HG03064 (cell line): ENCODE results near the gene WDR37.
"Not testable (repeated sequence)": the region's sequence is repeated elsewhere in the genome, so short reads cannot be mapped to it uniquely, and the experiment has no call there.

ENCODE experiments used
- ATAC-seq: cut with Tn5 transposase; IDR thresholded peaks from one replicate; pipeline ENCODE4 v1.9.1; 2021; ENCODE audit warnings: low read depth; ENCODE audit not compliant: unreplicated experiment

Gene WDR37

DNA sequence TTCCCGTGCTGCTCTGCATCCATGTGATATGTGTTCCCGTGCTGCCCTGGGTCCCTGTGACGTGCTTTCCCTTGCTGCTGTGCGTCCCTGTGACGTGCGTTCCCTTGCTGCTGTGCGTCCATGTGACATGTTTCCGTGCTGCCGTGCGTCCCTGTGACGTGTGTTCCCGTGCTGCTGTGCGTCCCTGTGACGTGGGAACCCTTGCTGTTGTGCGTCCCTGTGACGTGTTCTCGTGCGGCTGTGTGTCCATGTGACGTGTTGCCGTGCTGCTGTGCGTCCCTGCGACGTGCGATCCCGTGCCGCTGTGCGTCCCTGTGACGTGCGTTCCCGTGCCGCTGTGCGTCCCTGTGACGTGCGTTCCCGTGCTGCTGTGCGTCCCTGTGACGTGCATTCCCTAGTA, 45.8 kb downstream of the WDR37 start:
- no peak for ATAC-seq

DNA sequence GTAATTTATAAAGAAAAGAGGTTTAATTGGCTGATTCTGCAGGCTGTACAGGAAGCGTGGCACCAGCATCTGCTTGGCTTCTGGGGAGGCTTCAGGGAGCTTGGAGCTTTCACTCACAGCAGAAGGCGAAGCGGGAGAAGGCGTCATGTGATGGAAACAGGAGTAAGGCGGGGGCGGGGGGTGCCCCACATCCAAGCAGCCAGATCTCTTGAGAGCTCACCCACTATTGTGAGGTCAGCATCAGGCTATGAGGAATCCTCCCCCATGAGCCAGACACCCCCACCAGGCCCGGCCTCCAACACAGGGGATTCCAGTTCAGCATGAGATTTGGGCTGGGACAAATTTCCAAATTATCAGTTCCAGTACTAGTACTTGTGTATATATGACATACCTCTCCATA, 46.2 kb downstream of the WDR37 start:
- ATAC-seq: no peak

DNA sequence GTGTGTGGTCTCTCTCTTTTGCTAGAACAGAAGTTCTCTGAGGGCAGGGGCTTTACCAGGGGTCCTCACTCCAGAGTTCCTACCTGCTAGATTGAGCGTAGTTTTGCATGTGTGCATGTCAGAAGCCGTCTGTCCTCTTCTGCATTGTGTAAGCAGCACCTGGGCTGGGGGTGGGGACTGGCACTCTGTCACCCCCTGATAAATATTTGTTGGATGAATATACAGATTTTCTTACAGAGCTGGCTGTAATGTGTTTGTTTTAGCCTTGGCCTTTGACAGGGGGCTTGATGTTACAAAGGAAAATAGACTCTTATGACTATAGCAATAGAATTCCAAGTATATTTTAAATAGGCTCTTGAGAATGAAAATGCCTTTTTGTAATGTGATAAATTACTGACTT, 46.6 kb downstream of the WDR37 start:
- no peak for ATAC-seq

DNA sequence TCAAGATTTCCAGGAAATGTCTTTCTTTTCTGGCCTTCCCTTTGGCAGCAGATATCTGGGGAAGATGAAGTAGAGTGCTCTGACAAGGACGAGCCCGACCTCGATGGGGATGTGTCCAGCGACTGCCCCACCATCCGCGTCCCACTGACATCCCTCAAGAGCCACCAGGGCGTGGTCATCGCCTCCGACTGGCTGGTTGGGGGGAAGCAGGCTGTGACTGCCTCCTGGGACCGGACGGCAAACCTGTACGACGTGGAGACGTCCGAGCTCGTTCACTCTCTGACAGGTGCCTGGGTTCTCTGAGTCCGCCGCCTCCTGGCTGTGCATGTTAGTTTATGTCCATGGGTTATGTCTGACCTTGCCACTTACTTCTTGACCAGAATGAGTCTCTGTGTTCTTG, 47.4 kb downstream of the WDR37 start:
- ATAC-seq: no peak

DNA sequence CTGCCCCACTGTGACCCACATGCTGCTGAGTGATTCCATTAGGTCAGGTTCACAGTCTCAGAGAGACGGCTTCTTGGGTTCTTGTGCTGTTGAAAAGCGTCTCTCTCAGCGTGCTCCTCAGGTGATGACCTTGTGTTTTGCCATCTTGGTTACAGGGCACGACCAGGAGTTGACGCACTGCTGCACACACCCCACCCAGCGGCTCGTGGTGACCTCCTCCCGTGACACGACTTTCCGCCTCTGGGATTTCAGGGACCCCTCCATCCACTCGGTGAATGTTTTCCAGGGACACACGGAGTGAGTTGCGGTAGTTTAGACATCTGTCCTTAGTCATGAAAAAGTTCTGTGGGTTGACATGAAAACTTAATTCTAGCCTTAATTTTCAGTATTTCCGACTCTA, 48.8 kb downstream of the WDR37 start:
- ATAC-seq: no peak

DNA sequence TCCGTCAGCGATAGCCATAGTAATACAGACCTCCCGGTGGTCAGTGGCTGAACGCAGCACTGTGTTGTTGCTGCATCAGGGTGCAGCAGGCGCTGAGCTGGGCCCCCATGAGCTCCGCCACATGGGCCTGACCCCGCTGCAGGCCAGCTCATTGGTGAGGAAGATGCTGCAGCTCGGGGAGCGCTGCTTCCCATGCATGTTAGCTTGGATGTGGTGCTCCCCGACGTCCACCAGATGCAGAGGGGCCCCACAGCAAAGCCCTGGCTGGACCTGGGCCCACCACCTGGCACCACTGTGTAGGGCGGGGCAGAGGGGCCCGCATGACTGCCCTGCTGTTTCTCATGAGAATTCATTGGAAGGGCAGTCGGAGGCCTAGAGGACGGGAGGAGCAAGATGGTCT, 50.8 kb downstream of the WDR37 start:
- no peak for ATAC-seq

DNA sequence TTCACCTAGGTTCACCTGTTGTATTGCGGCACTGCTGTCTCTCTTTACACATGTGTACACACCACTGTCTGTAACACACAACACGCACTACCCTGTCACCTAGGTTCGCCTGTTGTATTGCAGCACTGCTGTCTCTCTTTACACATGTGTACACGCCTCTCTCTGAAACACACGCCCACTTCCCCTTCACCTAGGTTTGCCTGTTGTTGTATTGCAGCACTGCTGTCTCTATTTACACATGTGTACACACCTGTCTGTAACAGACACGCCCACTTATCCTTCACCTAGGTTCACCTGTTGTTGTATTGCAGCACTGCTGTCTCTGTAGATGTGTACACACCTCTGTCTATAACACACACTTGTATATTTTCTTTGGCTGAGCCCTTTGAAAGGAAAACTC, 51.5 kb downstream of the WDR37 start:
- ATAC-seq: no peak

DNA sequence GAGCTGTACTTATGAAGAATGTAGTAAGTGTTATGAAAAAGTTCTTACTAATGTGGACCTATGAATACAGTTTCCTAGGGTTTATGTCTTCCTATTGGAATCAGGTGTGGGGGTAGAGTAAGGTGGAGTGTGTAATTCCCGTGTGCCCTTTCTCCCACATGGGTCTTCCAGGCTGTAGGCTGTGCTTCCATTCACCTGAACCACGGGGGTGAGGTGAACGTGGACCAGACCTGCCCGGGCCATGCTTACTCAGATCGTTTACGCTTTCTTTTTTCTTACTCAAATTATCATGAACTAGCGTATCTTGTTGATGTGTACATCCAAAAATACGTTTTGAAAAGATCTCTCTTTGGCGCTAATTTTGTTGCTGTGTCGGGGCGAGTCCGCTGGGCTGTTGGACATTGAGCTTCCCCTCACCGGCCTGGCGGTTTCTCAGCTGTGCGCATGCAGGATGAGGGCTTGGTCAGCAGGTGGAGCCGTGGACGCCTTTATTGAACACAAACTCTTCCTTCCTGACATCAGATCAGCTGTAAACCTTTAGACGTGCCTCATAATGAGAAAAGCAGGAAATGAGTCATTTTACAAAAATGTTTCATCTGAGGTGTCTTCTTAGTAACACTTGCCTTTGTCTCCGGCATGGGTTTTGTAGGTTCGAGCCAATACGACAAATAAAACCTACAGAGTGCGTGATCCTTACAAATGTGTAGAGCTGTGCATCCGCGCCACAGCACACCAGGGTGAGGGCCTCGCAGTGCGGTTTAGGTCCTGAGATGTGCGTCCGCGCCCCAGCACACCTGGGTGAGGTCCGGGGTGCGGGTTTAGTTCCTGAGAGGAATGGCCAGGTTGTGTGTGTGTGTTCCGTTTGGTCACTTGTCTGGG, 53.8 kb downstream of the WDR37 start:
- ATAC-seq: no peak

DNA sequence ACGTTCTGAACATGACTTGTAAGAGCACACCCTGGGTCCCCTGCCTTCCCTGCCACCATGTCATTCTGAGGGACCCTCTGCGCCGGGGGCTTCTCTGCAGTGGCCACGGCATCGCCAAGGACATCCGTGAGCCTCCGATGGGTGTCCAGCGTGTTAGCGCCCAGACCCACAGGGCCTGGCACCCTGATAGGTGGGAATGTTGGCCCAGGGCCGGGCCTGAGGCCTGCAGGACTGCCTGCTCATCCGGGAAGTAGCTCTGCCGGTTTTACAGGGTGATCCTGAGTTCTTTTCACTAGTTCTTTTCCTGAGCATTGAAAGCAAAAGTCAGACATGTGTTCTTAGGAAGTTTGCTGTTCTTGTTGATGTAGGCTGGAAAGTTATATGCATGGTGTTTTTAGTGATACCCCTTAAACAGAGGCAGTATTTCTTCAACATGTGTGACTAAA, 54.5 kb downstream of the WDR37 start:
- ATAC-seq: no peak

DNA sequence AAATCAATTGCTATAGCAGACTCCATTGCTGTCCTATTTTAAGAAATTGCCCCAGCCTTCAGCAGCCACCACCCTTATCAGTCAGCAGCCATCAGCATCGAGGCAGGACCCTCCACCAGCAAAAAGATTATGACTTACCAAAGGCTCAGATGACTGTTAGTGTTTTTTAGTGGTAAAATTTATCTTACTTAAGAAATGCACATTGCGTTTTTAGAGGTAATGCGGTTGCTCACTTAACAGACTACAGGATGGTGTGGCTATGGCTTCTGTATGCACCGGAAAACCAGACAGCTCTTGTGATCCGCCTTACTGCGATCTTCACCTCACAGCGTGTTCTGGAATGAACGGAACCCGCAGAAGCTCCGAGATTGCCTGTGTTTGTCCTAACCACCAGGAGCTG, 58.1 kb downstream of the WDR37 start:
- no peak for ATAC-seq

DNA sequence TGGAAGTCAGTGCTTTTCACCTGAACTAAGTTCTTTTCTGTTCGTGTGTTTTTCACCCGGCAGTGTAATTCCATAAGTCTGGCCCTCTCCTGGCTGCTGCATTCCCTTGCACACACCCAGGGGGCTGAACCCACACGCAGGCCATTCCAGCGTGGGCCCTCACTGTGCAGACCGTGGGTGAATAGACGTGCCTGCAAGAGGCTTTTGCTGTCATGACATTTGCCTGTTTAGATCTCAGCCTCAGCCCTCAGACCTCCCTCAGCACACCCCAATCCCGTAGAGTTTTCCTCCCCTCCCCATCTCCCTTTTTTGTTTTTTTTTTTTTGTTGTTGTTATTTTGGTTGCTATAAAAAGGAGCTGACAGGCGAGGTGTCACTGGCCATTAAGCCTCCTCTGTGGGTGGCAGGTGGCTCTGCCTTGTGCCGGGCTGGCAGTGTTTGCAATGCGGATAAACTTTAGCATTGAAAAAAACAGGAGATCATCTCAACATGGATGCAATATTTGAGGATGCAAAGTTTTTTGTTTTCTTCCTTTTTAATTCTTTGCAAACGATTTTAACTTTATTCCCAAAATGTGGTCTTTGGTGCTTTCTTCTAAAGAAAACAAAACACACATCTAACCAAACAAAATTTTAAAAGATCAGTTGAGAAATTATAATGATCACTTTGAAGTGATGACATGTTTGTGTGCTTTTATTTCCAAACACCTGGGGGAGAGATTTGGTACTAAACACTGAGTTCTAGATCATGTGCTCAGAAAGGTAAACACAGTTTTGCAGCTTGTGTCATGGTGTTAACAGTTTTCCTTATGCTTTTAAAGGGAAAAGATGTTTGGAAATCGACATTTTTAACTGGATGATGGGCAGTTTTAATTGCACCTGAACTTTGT, 58.8 kb downstream of the WDR37 start:
- ATAC-seq: no peak

DNA sequence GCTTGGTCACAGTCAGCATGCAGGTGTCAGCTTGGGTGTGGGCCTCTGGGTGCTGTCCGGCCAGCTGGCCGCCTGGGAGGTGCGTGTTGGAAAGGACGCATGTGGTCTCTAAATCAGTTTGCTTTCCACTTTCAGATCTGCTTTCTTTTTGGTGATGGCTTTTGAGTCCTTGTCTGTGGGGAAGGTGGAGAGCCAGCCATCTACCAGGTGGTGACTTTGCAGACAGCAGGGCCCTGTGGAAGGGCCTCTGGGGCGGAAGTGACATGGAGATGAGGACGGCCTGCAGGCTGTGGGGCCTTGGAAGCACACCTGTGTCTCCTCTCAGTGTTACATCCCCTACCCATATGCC, 59.4 kb downstream of the WDR37 start:
- no peak for ATAC-seq

DNA sequence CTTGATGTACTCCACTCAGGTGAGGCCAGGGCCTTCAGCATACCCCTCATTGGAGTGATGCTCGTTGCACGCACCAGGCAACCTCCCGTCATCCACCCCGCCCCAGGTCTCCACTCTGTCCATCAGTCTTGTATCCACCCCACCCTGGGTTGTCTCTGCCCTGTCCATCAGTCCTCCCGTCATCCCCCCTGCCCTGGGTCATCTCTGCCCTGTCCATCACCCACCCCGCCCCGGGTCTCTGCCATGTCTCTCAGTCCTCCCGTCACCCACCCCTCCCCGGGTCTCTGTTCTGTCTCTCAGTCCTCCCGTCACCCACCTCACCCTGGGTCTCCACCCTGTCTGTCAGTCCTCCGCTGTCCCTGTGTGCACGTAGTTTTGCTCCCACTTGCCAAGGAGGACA, 59.9 kb downstream of the WDR37 start:
- no peak for ATAC-seq

DNA sequence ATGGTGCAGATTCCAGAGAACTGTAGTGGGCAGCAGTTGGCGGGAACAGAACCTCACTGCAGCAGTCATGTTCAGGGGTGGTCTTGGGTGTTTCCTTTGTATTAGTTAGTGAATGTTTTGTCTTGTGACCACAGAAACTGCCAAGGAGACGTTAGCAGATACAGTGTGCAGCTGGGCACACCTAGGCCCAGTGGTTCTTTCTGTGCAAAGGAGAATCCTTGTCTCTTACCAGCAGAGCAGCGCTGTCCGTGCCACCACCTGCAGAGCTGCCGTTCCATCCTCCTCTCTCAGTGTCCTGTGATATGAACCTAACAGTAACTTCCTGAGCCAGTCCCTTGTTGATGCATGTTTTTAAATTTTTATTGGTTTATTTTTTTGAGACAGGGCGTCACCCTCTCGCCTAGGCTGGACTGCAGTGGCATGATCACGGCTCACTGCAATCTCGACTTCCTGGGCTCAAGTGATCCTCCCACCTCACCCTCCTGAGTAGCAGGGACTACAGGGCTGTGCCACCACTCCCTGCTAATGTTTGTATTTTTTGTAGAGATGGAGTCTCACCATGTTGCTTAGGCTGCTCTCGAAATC, 60.6 kb downstream of the WDR37 start:
- no peak for ATAC-seq

DNA sequence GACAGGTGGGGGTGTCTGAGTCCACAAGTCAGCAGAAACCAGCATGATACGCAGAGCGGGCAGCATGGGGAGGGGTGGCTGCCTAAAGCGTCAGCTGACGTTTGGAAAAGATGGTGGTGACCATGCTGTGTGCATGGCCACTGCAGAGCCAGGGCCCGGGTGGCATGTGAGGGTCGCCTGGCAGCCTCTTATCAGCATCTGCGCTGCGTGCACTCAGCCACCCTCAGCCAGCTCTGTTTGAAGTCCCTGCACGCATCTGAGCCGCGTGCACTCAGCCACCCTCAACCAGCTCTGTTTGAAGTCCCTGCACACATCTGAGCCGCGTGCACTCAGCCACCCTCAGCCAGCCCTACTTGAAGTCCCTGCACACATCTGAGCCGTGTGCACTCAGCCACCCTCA, 61.5 kb downstream of the WDR37 start:
- ATAC-seq: no peak

DNA sequence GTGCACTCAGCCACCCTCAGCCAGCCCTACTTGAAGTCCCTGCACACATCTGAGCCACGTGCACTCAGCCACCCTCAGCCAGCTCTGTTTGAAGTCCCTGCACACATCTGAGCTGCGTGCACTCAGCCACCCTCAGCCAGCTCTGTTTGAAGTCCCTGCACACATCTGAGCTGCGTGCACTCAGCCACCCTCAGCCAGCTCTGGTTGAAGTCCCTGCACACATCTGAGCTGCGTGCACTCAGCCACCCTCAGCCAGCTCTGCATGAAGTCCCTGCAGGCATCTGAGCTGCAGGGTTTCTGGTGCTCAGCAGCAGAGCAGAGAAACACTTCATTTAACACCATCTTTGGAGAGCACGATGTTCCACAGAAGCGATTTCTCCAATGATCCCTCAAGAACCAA, 62.1 kb downstream of the WDR37 start:
- ATAC-seq: not testable (repeated sequence)

DNA sequence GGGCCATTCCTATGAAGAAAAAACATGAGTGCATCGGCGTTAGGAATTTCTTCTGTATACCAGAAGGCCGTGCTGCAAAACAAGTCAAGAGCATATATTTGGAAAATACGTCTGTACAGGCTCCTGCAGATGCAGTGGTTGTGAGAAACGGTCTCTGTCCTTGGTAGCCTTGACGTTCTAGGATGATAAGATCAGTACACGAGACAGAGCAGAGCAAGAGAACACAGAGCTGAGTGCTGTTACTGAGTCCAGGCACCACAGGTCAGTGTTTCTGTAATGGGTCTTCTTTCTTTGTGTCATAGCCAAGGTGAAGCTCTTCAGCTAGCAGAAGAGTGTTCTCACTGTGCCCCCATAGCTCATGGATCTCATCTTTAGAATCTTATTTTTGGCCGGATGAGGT, 62.8 kb downstream of the WDR37 start:
- no peak for ATAC-seq

DNA sequence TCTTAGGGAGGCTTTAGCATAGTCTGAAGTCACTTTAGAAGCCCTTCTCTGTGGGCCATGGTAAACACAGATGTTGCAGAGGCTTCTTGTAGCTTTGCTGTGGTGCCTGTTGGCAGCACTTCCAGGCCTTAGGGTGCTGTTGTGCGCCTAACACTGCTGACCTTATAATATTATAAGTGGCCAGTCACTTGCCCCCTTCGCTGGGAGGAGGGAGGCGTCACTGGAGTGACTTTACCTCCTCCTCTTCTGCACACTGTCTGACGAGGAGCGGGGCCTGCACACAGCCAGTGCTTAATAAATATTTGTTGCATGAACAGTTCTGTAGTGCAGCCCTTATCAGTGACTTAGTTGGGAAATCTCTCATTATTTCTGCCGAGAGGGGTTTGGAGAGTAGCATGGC, 63.3 kb downstream of the WDR37 start:
- ATAC-seq: no peak

DNA sequence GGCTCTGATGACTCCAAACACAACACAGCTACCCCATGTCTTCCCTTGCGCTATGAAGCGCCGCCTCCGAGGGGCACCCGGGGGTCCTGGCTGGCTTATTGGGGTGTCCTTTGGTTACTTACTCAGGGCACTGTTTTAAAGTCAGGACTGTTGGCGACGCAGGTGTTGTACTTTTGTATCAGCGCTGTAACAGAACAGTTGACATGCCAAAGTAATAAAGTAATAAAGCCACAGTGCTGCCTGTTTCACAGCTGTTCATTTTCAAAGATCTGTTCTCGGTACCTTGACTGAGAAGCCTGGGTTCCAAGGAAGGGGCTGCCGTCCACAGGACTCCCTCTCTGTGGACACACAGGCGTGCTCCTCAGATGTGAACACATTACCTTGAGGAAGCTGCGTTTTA, 64.1 kb downstream of the WDR37 start:
- no peak for ATAC-seq

DNA sequence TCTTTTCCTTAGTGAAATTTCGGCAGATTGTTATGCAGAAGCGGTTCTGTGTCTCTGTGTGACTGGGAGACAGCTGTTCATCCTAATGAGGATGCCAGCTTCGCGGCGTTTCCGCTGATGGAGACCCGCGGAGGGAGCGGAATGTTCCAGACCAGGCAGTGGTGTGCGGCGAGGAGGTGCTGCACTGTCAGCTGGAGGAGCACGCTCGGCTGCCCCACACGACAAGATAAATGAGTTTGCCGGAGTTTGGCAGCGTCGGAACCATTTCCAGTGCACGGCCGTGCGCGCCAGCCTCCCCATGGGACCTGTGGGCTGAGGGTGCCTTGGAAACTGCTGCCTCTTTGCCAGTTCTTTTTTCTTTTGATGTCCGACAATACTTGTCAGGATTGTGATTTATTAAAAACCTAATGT, 64.6 kb downstream of the WDR37 start:
- ATAC-seq: no peak

DNA sequence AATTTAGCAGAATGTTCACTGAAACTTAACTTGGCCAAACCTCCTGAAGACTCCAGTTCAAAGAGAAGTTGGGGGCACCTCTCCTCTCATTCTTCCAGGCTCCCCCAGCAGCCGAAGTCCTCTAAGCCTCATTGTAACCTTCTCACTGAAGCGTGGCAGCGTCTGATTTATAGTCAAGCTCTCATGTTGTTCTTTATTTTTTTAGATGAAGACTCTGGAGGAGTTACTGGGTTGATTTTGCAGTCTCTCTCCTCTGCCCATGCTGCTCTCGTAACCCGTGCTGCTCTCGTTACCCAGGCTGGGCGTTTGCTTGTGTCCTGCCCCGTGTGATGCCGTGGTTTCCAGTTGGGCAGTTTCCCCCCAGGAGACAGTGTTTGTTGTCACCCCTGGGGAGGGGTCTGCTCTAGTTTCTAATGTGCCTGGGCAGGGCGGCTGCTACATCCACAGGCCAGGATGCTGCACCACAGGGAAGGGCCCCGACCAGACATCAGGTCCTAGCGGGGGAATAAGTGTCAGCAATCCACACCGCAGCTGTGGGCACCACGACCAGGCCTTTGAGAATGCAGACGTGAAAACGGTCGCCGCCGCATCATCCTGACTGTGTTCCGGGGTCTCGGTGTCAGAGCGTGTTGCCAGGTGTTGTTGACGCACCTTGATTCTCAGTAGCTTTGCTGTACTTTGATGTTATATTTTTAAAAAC, 65.2 kb downstream of the WDR37 start:
- no peak for ATAC-seq
